Panc1 (cell line): ENCODE measurements around the gene ZDHHC11B. TPM values are rescaled to one million over a fixed set of nuclear protein-coding genes. Genes with fewer than 3 reads are reported as not detected.

Source experiments
- ATAC-seq: fragments of 200-7000 bp; cut with Tn5 transposase; 2 replicates; pipeline ENCODE4 v1.9.1; 2020; ENCODE audit warnings: mild to moderate bottlenecking, moderate library complexity
- BruUV-seq: library from RNA; stranded (reverse); fragments of 400-500 nt; replicated peaks from 2 replicates; lab custom pipeline; 2021; lab: Mats Ljungman, UMichigan
- CTCF ChIA-PET: fragments of 300-600 bp; sonication (Branson Sonifier 250); formaldehyde crosslinking; loops from one replicate; lab custom pipeline; 2022; ENCODE audit warnings: antibody characterized with exemption; lab: Charles Lee
- POLR2A ChIA-PET: fragments of 300-600 bp; sonication (Branson Sonifier 250); formaldehyde crosslinking; loops from one replicate; lab custom pipeline; 2022; ENCODE audit warnings: antibody characterized with exemption; lab: Charles Lee
- DNase-seq: peaks from one replicate; pipeline ENCODE4 v3.0.0-alpha.2; 2010; ENCODE audit warnings: low read depth, low spot score
- H3K27ac ChIP-seq: 2 replicates; pipeline ENCODE4 v1.5.1; 2011; ENCODE audit warnings: mild to moderate bottlenecking, low read length, inconsistent platforms
- H3K27me3 ChIP-seq: fragments of 200-500 bp; sonication (Bioruptor generic); 2 replicates; pipeline ENCODE4 v1.6.0; 2014; ENCODE audit warnings: low read length, inconsistent platforms; ENCODE audit not compliant: control insufficient read depth, insufficient read depth
- H3K36me3 ChIP-seq: fragments of 200-500 bp; sonication (Bioruptor generic); 2 replicates; pipeline ENCODE4 v1.5.1; 2014; ENCODE audit warnings: inconsistent platforms, mild to moderate bottlenecking, low read length, moderate library complexity; ENCODE audit not compliant: control insufficient read depth, insufficient read depth
- H3K4me1 ChIP-seq: 2 replicates; pipeline ENCODE4 v1.5.1; 2011; ENCODE audit warnings: inconsistent platforms, mild to moderate bottlenecking, low read length, moderate library complexity; ENCODE audit not compliant: control insufficient read depth, insufficient read depth
- H3K4me3 ChIP-seq, 2 experiments: 2 replicates each; pipeline ENCODE4 v1.5.1; 2011 to 2012; ENCODE audit warnings: low read depth in 2 of 2, low read length in 2 of 2, mild to moderate bottlenecking in 2 of 2, inconsistent platforms in 1 of 2, moderate library complexity in 1 of 2
- H3K9me3 ChIP-seq: fragments of 200-500 bp; sonication (Bioruptor generic); 2 replicates; pipeline ENCODE4 v1.5.1; 2014; ENCODE audit warnings: low read depth, mild to moderate bottlenecking, inconsistent platforms, low read length, moderate library complexity; ENCODE audit not compliant: control insufficient read depth, insufficient read depth
- CTCF ChIP-seq: fragments of 450-650 bp; IDR thresholded peaks from 2 replicates; pipeline ENCODE4 v1.5.1; 2017; ENCODE audit warnings: mild to moderate bottlenecking
- POLR2AphosphoS5 ChIP-seq: IDR thresholded peaks from 2 replicates; pipeline ENCODE4 v1.6.1; 2012; ENCODE audit warnings: mild to moderate bottlenecking, low read depth, low read length, moderate library complexity
- REST ChIP-seq, 2 experiments: IDR thresholded peaks; 2 replicates each; pipeline ENCODE4 v1.6.1; 2011 to 2012; ENCODE audit warnings: low read depth in 2 of 2, control low read depth in 1 of 2, low read length in 1 of 2, mild to moderate bottlenecking in 1 of 2, moderate library complexity in 1 of 2; ENCODE audit not compliant: insufficient read depth in 1 of 2
- SIN3A ChIP-seq: IDR thresholded peaks from 2 replicates; pipeline ENCODE4 v1.6.1; 2012; ENCODE audit warnings: low read depth, mild to moderate bottlenecking, low read length, moderate library complexity, borderline replicate concordance; ENCODE audit not compliant: insufficient read depth
- TCF7L2 ChIP-seq: IDR thresholded peaks from 2 replicates; pipeline ENCODE4 v1.6.1; 2011; ENCODE audit warnings: mild to moderate bottlenecking, low read depth, low read length, inconsistent platforms
- in situ Hi-C: cut with HindIII; loops from 2 replicates; pipeline ENCODE4 v1.10.0; 2016; ENCODE audit warnings: low sequenced_read_pairs, low pct_unique_long_range_greater_than_20kb
- intact Hi-C: fragments of 100-400 bp; cut with micrococcal nuclease; formaldehyde crosslinking; loops from one replicate; pipeline ENCODE4 v1.10.0; 2022; ENCODE audit not compliant: unreplicated experiment
- total RNA-seq: library from RNA; stranded (reverse); gene quantifications from one replicate; pipeline ENCODE4 v1.2.1, GENCODE V29; 2021; ENCODE audit not compliant: unreplicated experiment

Gene ZDHHC11B
- total RNA-seq, 1 experiment from 2014 or later = 1.4 TPM

GRCh38 chr5:820245-820644, 35.7 kb upstream of the ZDHHC11B start:
- DNase-seq (no peak), ATAC-seq (no peak)
- ChIA-PET CTCF (no interaction called here), POLR2A (no interaction called here)
- intact Hi-C loops = no loop called here
- Histone ChIP-seq H3K9me3 (no peaks in the 10 kb centered on the region), H3K4me3 (no peak overlapping the region), H3K27ac (no peak overlapping the region), H3K4me1 (no peaks in the 10 kb centered on the region), H3K27me3 (no peaks in the 10 kb centered on the region), H3K36me3 (no peaks in the 10 kb centered on the region)
- in situ Hi-C loops = no loop called here
- no peak for TF ChIP-seq REST (IDR thresholded peaks at IDR 0.05; ENCODE audit: insufficient read depth in 1 of 2, low read depth in 2 of 2, low read length in 1 of 2)
- TF ChIP-seq TCF7L2 = no peak
- no peak for TF ChIP-seq SIN3A
- no peak for TF ChIP-seq CTCF
- no peak for TF ChIP-seq POLR2AphosphoS5
- no TSS peak for BruUV-seq

DNA sequence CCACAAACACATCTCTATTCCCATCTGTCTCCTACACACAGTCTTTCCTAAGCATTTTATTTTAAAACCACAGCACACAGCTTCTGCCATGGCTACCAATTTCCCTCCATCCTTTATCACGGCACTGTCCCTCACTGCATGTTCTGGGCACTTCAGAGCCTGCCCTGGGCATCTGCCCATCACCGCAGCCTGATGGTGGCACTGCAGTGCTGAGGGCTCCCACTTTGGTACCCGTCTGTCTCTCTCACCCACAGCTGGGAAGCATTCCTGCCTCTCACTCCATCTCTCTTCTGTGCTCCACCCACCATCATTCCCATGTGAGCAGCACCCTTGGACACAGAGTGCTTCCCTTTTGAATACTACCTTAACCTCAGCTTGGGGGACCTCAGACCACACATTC, 34.5 kb upstream of the ZDHHC11B start:
- no peak for TF ChIP-seq POLR2AphosphoS5
- TF ChIP-seq TCF7L2 = no peak
- TF ChIP-seq REST (IDR thresholded peaks at IDR 0.05; ENCODE audit: insufficient read depth in 1 of 2, low read depth in 2 of 2, low read length in 1 of 2) = no peak
- no peak for TF ChIP-seq SIN3A
- no peak for TF ChIP-seq CTCF
- Histone ChIP-seq H3K27me3 (no peaks in the 10 kb centered on the region), H3K4me3 (no peak overlapping the region), H3K4me1 (no peaks in the 10 kb centered on the region), H3K27ac (no peak overlapping the region), H3K9me3 (no peaks in the 10 kb centered on the region), H3K36me3 (no peaks in the 10 kb centered on the region)
- ChIA-PET POLR2A (no interaction called here), CTCF (no interaction called here)
- intact Hi-C loops = no loop called here
- in situ Hi-C loops = no loop called here
- no TSS peak for BruUV-seq
- ATAC-seq (peak; percentile 69; the same call in 1 of the 2 replicates), DNase-seq (no peak)
